Measurements from ENCODE around the gene DAAM1.

DAAM1 gene

DNA sequence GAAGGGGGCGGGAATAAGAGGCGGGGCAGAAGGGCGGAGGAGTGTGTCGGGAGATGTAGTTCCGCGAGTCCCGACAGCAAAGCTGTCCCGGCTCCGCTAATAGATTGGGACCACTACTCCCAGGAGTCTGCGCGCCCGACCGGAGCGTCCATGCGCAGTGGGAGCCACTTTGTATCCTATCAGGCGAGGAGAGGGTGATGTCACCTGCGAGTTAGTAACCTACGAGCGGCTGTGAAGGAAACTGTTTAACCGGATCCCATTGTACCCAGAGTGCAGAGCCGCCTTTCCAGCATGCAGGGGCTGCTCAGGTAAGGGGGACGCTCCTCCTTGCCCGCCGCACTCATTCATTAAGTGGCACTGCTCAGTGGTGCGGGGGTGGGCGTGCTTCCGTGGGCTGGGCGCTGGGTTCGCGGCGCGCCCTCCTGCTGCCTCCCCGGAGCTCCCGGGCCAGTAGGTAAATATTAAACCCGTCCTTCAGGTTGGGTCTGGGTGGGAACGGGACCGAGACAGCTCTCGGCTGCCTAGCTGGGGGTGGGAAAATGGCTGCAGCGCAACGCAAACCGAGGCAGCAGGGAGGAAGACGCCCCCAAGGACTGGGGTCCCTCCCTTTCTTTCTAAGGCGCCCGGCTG lies at the start of gene DAAM1:
Gene DAAM1, plus strand, starts transcription at position 207 of the 630 bp plus-strand sequence. CDS start 74,811 bp downstream, outside the sequence.
- peak; percentile 85 to 100 (median 98) for DNase-seq

DNA sequence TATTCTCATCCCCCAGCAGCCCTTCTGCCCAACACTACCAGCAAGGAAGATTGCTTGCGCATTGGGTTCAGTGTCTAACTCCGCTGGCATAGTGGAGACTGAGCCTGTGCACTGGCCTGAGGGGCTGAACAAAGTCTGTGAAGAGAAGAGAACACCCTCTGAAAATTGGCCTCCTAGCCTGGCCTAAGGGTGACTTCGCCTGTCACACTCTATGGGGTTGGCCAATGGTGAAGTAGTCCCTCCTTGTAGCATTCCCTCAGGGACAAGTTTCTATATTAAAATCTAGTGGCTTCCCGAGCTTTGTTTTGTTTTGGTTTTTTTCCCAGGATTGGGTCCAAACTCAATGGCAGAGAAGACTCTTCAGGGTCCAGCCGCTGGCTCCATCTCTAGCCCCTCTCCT lies 49.1 kb upstream of the DAAM1 start:
- DNase-seq = no peak

- no peak for DNase-seq
Measured at GRCh38 chr14:59140106-59140843, 48.2 kb upstream of the DAAM1 start.

- DNase-seq = no peak
Measured at GRCh38 chr14:59146484-59146883, 42.0 kb upstream of the DAAM1 start.

GRCh38 chr14:59147007-59147406 lies 41.5 kb upstream of the DAAM1 start:
- no peak for DNase-seq

DNA sequence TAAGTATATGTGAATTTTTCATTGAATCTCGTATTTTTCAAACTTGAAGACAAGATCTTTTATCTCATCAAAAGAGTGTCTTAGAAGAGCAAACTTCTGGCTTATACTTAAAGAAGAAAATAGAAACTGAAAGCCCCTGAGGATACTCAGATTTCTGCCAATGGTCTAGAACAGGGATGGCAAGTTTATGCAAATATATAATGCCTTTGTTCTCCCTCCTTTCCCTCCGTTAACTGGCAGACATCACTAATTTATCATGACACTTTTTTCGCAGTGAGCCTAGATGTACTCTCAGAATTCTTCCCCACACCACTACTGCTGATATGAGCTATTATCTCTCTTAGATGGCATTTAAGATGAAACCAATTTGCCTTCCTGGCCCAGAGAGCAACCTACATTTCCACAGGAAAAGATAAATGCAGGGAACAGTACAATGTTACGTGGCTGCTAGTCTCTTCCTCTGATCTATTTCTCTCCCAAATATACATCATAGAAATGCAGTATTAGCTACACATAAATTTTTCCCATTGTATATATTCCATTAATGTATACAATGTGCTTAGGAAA lies 40.0 kb upstream of the DAAM1 start:
- no peak for DNase-seq

DNA sequence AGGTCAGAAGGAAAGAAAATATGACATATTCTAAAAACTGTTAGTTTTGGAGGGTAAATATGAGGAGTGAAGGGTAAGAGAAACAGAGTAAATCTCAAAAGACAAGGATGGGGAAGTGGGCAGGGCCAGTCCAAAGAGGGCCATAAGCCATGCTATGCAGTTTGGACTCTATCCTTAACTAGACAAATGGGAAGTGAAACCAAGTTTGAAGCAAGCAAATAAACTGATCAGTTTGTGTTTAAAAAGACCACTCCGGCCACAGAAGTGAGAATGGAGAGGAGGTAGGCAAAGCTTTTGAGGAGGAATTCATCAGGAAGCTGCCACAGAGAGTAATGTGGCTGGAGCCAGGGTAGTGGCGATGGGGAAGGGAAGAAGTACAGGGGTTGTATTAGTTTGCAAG lies 37.5 kb upstream of the DAAM1 start:
- peak in 2 of 58 donors; percentile 3 to 6 for DNase-seq

GRCh38 chr14:59154373-59154772 lies 34.1 kb upstream of the DAAM1 start:
- DNase-seq = no peak

GRCh38 chr14:59155886-59156285 lies 32.6 kb upstream of the DAAM1 start:
- no peak for DNase-seq

DNA sequence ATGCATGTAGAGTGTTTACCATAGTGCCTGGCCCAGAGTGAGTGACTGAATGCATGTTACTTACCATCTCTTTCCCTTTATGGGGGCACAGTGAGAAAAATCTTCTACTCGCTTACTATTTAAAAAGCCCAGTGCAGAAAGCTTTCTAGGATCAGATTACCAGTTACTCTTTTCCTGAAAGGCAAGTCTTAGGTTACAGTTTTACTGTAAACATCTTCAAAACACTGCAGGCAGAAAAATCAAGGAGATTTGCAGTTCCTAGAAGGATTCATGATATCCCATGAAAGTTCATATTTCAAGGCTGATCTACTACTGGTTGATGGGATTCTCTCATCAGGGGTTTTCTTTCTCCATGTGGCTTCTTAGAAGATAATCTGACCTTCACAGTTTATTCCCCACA lies 29.3 kb upstream of the DAAM1 start:
- DNase-seq = no peak

DNA sequence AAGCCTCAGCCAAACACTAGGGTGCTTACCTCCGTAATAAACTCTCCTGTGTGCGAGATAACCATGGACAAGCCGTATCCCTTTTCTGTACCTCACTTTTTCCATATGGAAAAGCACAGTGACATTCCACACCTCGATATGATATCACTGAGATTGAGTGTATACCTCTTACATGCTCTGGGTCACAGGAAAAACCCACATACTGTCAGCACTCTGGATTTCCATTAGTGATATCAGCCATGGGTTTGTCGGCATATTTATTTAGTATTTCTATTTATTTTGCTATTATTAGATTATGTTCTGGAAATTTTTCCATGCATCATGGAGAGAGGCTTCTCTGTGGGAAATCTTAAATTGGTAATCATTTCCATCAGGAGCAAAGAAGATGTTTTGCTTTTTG lies 28.0 kb upstream of the DAAM1 start:
- no peak for DNase-seq

GRCh38 chr14:59161561-59162175 lies 26.8 kb upstream of the DAAM1 start:
- DNase-seq = peak in 1 of 58 donors; percentile 3

GRCh38 chr14:59166258-59166657 lies 22.2 kb upstream of the DAAM1 start:
- no peak for DNase-seq

- DNase-seq = no peak
Measured at GRCh38 chr14:59175404-59175803, 13.1 kb upstream of the DAAM1 start.

DNA sequence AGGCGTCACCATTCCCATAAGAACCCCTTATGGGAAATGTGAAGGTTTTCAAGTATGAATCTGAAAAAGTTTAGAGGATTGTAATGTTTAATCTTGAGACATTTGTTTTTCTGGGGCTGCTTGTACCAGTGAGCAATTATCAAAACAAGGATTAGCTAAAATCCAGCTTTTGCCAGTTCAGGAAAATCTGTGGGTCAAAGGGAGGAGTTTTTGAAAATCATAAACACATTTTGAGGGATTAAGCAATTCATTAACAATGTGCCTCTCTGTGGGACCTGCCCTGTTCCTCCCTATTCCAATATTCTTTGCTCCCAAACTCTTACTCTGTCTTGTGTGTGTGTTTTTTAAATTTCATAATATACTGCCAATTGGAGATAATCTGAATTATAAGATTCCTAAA lies 11.7 kb upstream of the DAAM1 start:
- DNase-seq = no peak

DNA sequence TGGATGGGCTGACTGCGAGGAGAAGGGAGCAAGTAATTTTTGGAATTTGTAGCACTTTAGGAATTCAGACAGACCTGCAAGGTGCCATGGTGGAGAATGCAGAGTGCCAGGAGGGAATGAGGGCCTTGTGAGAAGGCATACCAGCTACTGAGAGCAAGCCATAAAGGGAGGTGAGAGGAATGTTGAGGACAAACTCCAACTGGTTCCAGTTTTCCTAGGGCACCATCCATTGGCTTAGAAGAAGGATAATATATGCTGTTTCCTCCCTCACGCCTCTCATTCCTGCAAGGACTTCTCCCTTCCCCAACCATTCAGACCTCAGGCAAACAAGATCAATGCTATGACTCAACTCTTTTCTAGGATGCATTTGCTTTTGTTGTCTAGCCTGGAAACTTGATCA lies 11.2 kb upstream of the DAAM1 start:
- DNase-seq = no peak

GRCh38 chr14:59181791-59182190 lies 6.7 kb upstream of the DAAM1 start:
- no peak for DNase-seq

- no peak for DNase-seq
Measured at GRCh38 chr14:59182641-59183040, 5.8 kb upstream of the DAAM1 start.

DNA sequence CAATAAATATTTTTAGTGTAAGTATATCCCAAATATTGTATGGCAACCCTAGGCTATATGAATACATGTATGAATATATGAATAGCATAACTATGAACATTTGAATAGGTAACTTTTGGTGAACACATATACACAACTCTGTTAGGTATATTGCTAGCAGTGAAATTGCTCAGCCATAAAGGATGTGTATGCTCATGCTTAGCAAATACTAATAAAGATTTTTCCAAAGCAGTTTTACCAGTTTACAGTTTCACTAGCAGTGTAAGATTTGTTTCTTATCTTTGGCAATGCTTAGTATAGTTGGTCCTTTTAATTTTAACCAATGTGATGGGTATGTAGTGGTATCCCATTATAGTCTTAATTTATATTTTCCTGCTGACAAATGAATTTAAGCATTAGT lies 5.3 kb upstream of the DAAM1 start:
- no peak for DNase-seq

- DNase-seq = no peak
Measured at GRCh38 chr14:59184396-59184795, 4.1 kb upstream of the DAAM1 start.

DNA sequence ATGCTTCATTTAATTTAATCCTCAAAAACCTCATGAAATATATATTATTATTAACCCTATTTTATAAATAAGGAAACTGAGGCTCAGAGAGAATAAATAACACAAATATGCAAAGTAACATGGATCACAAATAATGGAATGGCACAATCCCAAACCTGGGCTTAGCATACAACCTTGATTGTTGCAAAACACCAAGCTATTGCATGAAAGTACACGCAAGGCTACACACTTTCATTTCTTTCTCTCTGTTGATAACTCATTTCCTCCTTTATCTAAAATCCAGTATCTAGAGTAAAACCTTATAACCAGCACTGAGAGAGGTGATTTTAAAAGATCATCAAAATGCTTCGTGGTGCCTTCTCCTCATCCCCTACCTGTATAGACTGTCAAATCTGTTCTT lies 2.8 kb upstream of the DAAM1 start:
- DNase-seq = no peak

GRCh38 chr14:59186306-59186705 lies 2.2 kb upstream of the DAAM1 start:
- no peak for DNase-seq
